Stomach (tissue), 9 donors: ENCODE measurements around the gene MKKS. TPM values are rescaled to one million over a fixed set of nuclear protein-coding genes. Genes with fewer than 3 reads are reported as not detected.
A peak's percentile ranks its signal among the peaks of the same experiment; 100 is the strongest.

ENCODE experiments used
- DNase-seq, 2 donors: peaks; one replicate each; pipeline versions ENCODE4 v3.0.0 to v3.0.0-alpha.2; 2013 to 2019
- H3K27ac ChIP-seq, 5 donors: fragments of 200-600 bp in 4 of 5; sonication (generic) in 4 of 5; one replicate each; pipeline ENCODE4 v1.5.1; 2013 to 2019; ENCODE audit warnings: mild to moderate bottlenecking in 1 of 5, moderate library complexity in 1 of 5
- H3K27me3 ChIP-seq, 3 donors: fragments of 200-600 bp; sonication (generic); one replicate each; pipeline ENCODE4 v1.5.1; 2017 to 2019; ENCODE audit warnings: mixed run types in 1 of 3
- H3K36me3 ChIP-seq, 4 donors: fragments of 200-600 bp; sonication (generic); 1 replicate in 3 of 4; 2 replicates in 1 of 4; pipeline ENCODE4 v1.5.1; 2016 to 2019
- H3K4me1 ChIP-seq, 4 donors: fragments of 200-600 bp; sonication (generic); one replicate each; pipeline ENCODE4 v1.5.1; 2016 to 2019
- H3K4me3 ChIP-seq, 4 donors: fragments of 200-600 bp; sonication (generic) in 3 of 4; one replicate each; pipeline ENCODE4 v1.5.1; 2016 to 2019; ENCODE audit warnings: mild to moderate bottlenecking in 1 of 4
- H3K9me3 ChIP-seq, 4 donors: fragments of 200-600 bp; sonication (generic); one replicate each; pipeline ENCODE4 v1.5.1; 2016 to 2019
- EP300 ChIP-seq: sonication (generic); formaldehyde crosslinking; IDR thresholded peaks from one replicate; pipeline ENCODE4 v1.6.1; 2017; ENCODE audit warnings: antibody characterized with exemption
- POLR2A ChIP-seq, 4 donors: fragments of 450-650 bp; IDR thresholded peaks; one replicate each; pipeline ENCODE4 v1.6.1; 2016; ENCODE audit warnings: antibody characterized with exemption in 4 of 4, control low read depth in 2 of 4, mild to moderate bottlenecking in 1 of 4, moderate library complexity in 1 of 4
- POLR2AphosphoS5 ChIP-seq, 3 donors: sonication (generic); formaldehyde crosslinking; IDR thresholded peaks; one replicate each; pipeline ENCODE4 v1.6.1; 2016; ENCODE audit warnings: antibody characterized with exemption in 3 of 3
- WGBS, 5 donors: extraction: QIAGEN DNeasy Blood & Tissue Kit in 3 of 5; methylation state at CpG; one replicate each; pipeline versions ENCODE4 v1.1.5 to v1.1.7; 2013 to 2018; 5-methylcytosine and 5-hydroxymethylcytosine counted together
- intact Hi-C: fragments of 100-400 bp; cut with DNase I; formaldehyde crosslinking; loops from one replicate; pipeline ENCODE4 v1.15.1; 2023; ENCODE audit warnings: low total_unique reads
- polyA plus RNA-seq, 3 donors: library from polyadenylated mRNA; stranded (reverse); fragments of 200-250 nt; gene quantifications; one replicate each; pipeline ENCODE4 v1.2.3, GENCODE V29; 2013
- total RNA-seq, 5 donors: library from RNA; depleted of rRNA; stranded (reverse); fragments of >200 nt; gene quantifications; one replicate each; pipeline versions ENCODE4 v1.1.0 to v1.2.3, GENCODE V29; 2014 to 2016
- TF ChIP-seq, protein P1 (sequence below), 7 experiments: fragments of 450-650 bp in 4 of 7; fragments of 200-600 bp in 3 of 7; sonication (generic) in 3 of 7; IDR thresholded peaks; one replicate each; pipeline ENCODE4 v1.5.1; 2016 to 2019; ENCODE audit warnings: antibody characterized with exemption in 7 of 7, control low read depth in 2 of 7, mild to moderate bottlenecking in 1 of 7
- donor health status: healthy with polysubstance abuse.
- donor health status: Bipolar disorder and iron deficiency.
- donor health status: healthy.

Gene MKKS
- total and polyA plus RNA-seq, 8 donors: 6.1 to 18.6 (median 12.3) TPM

DNA sequence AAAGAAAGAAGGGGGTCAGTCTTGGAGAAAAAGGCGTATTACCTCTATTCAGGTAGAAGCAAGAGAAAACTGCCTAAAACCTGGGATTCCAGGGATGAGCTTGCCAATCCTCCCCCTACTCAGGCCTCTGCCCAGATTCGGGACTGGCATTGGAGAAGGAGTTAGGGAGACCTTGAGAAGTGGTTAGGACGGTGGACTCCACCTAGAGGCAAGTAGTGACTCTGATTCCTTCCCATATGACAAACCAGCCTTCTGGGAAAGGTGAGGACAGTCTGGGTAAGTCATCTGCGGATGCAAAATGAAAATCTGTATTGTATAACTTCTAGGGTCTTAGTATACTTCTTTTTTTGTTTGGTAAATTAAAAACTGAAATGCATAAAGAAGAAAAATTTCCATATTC lies 44.9 kb upstream of the MKKS start:
- Histone ChIP-seq H3K27me3 (no peaks in the 10 kb centered on the region), H3K36me3 (no peaks in the 10 kb centered on the region), H3K4me3 (no peak overlapping the region), H3K9me3 (no peaks in the 10 kb centered on the region), H3K4me1 (peaks cover 0 to 11% (median 4%) of the 10 kb centered on the region in 4 donors), H3K27ac (no peak overlapping the region)
- TF ChIP-seq POLR2AphosphoS5 (IDR thresholded peaks at IDR 0.05) (no peak), POLR2A (IDR thresholded peaks at IDR 0.05) (no peak), EP300 (no peak)
- TF ChIP-seq, protein P1, sequence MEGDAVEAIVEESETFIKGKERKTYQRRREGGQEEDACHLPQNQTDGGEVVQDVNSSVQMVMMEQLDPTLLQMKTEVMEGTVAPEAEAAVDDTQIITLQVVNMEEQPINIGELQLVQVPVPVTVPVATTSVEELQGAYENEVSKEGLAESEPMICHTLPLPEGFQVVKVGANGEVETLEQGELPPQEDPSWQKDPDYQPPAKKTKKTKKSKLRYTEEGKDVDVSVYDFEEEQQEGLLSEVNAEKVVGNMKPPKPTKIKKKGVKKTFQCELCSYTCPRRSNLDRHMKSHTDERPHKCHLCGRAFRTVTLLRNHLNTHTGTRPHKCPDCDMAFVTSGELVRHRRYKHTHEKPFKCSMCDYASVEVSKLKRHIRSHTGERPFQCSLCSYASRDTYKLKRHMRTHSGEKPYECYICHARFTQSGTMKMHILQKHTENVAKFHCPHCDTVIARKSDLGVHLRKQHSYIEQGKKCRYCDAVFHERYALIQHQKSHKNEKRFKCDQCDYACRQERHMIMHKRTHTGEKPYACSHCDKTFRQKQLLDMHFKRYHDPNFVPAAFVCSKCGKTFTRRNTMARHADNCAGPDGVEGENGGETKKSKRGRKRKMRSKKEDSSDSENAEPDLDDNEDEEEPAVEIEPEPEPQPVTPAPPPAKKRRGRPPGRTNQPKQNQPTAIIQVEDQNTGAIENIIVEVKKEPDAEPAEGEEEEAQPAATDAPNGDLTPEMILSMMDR (IDR thresholded peaks at IDR 0.05): no peak
- DNase-seq: no peak
- WGBS, 5 donors: 85 to 90% (median 88%) methylated on average over 4 of the region's 4 CpGs
- intact Hi-C loops: no loop called here

DNA sequence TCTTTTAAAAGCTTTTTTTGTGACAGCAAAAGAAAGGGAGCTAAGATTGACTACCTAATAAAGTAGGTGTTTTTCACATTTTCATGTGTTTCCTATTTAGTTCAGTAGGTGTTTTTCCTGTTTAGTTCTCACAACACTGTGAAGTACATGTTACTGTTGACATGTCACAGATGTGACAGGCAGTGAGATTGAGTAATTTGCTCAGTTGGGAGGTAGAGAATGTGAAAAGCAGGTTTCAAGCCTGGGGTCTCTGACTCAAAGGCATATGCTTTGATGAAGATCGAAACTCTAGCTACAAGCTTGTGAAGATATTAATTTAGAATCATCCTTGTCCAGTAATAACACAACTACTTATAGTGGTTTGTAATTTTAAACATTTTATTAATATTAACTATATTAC lies 44.2 kb upstream of the MKKS start:
- Histone ChIP-seq H3K9me3 (no peaks in the 10 kb centered on the region), H3K27ac (no peak overlapping the region), H3K36me3 (no peaks in the 10 kb centered on the region), H3K4me1 (peaks cover 0 to 16% (median 4%) of the 10 kb centered on the region in 4 donors), H3K4me3 (no peak overlapping the region), H3K27me3 (no peaks in the 10 kb centered on the region)
- 87 to 98% (median 92%) methylated on average over 1 of the region's 1 CpG for WGBS, 5 donors
- intact Hi-C loops: no loop called here
- TF ChIP-seq POLR2A (IDR thresholded peaks at IDR 0.05) (no peak), EP300 (no peak), POLR2AphosphoS5 (IDR thresholded peaks at IDR 0.05) (no peak)
- TF ChIP-seq, protein P1 (IDR thresholded peaks at IDR 0.05): no peak
- no peak for DNase-seq

DNA sequence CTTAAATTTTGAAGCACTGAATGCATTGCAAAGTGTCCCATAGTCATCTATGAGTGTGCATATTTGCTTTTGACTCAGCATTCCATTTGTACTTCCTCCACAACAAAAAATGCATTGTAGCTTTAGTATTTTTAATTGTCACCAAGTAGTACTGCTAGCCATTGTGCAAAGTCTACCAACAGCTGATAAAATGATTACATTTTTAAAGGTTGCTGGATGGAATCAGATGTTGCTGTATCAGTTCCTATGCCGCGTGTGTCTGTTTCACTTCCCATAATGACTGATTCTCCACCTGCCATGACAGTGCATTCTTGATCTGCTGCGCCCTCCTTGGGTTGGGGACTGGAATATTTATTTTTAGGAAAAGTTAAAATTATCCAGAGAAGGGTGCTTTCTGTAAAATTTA lies 42.3 kb upstream of the MKKS start:
- Histone ChIP-seq H3K36me3 (no peaks in the 10 kb centered on the region), H3K4me3 (no peak overlapping the region), H3K4me1 (peaks cover 0 to 22% (median 4%) of the 10 kb centered on the region in 4 donors), H3K9me3 (no peaks in the 10 kb centered on the region), H3K27ac (no peak overlapping the region), H3K27me3 (no peaks in the 10 kb centered on the region)
- WGBS, 5 donors: 77 to 86% (median 83%) methylated on average over 3 of the region's 3 CpGs
- TF ChIP-seq POLR2AphosphoS5 (IDR thresholded peaks at IDR 0.05) (no peak), POLR2A (IDR thresholded peaks at IDR 0.05) (no peak), EP300 (no peak)
- TF ChIP-seq, protein P1 (IDR thresholded peaks at IDR 0.05): no peak
- DNase-seq: peak in 1 of 2 donors; percentile 27
- intact Hi-C loops: no loop called here

DNA sequence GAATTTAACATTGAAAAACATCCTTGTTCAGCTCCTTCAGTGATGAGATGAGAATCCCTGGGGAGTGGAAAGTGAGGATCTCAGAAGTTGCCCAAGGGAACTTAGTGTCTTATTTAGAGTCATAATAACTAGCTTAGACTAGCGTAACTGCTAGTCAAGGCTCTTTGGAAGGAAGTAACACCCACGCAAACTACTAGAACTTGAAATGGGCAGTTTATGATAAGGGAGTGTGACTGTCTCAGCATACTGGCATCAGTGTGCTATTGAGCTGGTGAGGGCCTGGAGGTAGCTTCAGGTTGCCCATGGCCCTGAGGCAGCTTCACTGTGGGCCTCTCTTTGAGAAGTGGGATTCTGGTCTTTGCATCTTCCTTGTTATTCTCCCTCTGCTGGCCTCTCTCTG lies 41.2 kb upstream of the MKKS start:
- Histone ChIP-seq H3K36me3 (no peaks in the 10 kb centered on the region), H3K4me1 (peaks cover 0 to 23% (median 4%) of the 10 kb centered on the region in 4 donors), H3K27ac (peak overlapping the region in 4 of 5 donors; percentile 16 to 53 (median 48)), H3K27me3 (no peaks in the 10 kb centered on the region), H3K9me3 (no peaks in the 10 kb centered on the region), H3K4me3 (no peak overlapping the region)
- intact Hi-C loops: no loop called here
- TF ChIP-seq, protein P1 (IDR thresholded peaks at IDR 0.05): no peak
- TF ChIP-seq EP300: no peak
- no peak for TF ChIP-seq POLR2AphosphoS5 (IDR thresholded peaks at IDR 0.05)
- TF ChIP-seq POLR2A (IDR thresholded peaks at IDR 0.05): no peak
- WGBS, 5 donors: 73 to 94% (median 87%) methylated on average over 2 of the region's 2 CpGs
- DNase-seq: no peak
